ENCODE data around the gene TEF.

DNA sequence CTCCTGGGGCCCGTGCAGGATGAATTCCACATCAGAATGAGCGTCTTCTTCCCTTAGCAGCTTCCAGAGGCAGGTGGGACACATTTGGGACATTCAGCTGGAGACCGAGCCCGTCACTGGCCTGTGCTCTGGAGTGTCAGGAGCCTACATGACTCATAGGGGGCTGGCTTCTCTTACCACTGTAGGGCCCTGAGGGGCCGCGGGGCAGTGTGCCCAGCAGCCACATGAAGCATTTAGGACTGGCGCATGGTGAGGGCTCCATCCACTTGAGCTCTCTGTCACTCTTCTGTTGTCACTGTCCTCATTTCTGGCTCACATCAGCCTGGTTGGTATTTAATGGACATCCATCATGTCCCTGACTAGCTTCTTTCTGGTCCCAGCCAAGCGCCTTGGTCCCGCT is 38.0 kb upstream of the TEF start:
- TF ChIP-seq, protein P1, sequence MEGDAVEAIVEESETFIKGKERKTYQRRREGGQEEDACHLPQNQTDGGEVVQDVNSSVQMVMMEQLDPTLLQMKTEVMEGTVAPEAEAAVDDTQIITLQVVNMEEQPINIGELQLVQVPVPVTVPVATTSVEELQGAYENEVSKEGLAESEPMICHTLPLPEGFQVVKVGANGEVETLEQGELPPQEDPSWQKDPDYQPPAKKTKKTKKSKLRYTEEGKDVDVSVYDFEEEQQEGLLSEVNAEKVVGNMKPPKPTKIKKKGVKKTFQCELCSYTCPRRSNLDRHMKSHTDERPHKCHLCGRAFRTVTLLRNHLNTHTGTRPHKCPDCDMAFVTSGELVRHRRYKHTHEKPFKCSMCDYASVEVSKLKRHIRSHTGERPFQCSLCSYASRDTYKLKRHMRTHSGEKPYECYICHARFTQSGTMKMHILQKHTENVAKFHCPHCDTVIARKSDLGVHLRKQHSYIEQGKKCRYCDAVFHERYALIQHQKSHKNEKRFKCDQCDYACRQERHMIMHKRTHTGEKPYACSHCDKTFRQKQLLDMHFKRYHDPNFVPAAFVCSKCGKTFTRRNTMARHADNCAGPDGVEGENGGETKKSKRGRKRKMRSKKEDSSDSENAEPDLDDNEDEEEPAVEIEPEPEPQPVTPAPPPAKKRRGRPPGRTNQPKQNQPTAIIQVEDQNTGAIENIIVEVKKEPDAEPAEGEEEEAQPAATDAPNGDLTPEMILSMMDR (conservative IDR thresholded peaks at IDR 0.05): no peak
- TF ChIP-seq EZH2 (IDR thresholded peaks at IDR 0.05; ENCODE audit: low read depth): no peak
